Sigmoid colon (tissue), 7 donors: ENCODE measurements around the gene ISL1. TPM values are rescaled to one million over a fixed set of nuclear protein-coding genes. Genes with fewer than 3 reads are reported as not detected.
A peak's percentile ranks its signal among the peaks of the same experiment; 100 is the strongest.

Source experiments
- DNase-seq: peaks from one replicate; pipeline ENCODE4 v3.0.0-alpha.2; 2019
- H3K27ac ChIP-seq, 4 donors: fragments of 200-600 bp; sonication (generic); one replicate each; pipeline ENCODE4 v1.5.1; 2016 to 2019; ENCODE audit warnings: mild to moderate bottlenecking in 1 of 4
- H3K27me3 ChIP-seq, 3 donors: fragments of 200-600 bp; sonication (generic); one replicate each; pipeline ENCODE4 v1.5.1; 2019; ENCODE audit warnings: mild to moderate bottlenecking in 1 of 3
- H3K36me3 ChIP-seq, 4 donors: fragments of 200-600 bp; sonication (generic); one replicate each; pipeline ENCODE4 v1.5.1; 2016 to 2019
- H3K4me1 ChIP-seq, 4 donors: fragments of 200-600 bp; sonication (generic); one replicate each; pipeline ENCODE4 v1.5.1; 2017 to 2019
- H3K4me3 ChIP-seq, 4 donors: fragments of 200-600 bp; sonication (generic); one replicate each; pipeline ENCODE4 v1.5.1; 2017 to 2019; ENCODE audit warnings: mild to moderate bottlenecking in 2 of 4, moderate library complexity in 1 of 4
- H3K9me3 ChIP-seq, 4 donors: fragments of 200-600 bp in 3 of 4; sonication (generic) in 3 of 4; one replicate each; pipeline versions ENCODE4 v1.5.1 to v1.6.1; 2013 to 2019
- CTCF ChIP-seq, 4 experiments: fragments of 450-650 bp in 3 of 4; fragments of 200-600 bp in 1 of 4; IDR thresholded peaks; one replicate each; pipeline ENCODE4 v1.5.1; 2016 to 2019; ENCODE audit warnings: antibody characterized with exemption in 4 of 4, mild to moderate bottlenecking in 3 of 4, moderate library complexity in 2 of 4
- EP300 ChIP-seq, 4 donors: sonication (generic); formaldehyde crosslinking; IDR thresholded peaks; one replicate each; pipeline ENCODE4 v1.6.1; 2017; ENCODE audit warnings: antibody characterized with exemption in 4 of 4
- POLR2A ChIP-seq, 2 donors: fragments of 450-650 bp; IDR thresholded peaks; one replicate each; pipeline ENCODE4 v1.6.1; 2016; ENCODE audit warnings: antibody characterized with exemption in 2 of 2, mild to moderate bottlenecking in 2 of 2, moderate library complexity in 2 of 2
- POLR2AphosphoS5 ChIP-seq, 4 donors: sonication (generic); formaldehyde crosslinking; IDR thresholded peaks; one replicate each; pipeline ENCODE4 v1.6.1; 2017; ENCODE audit warnings: antibody characterized with exemption in 4 of 4
- WGBS, 2 donors: extraction: QIAGEN DNeasy Blood & Tissue Kit; methylation state at CpG; one replicate each; pipeline ENCODE4 v1.1.7; 2013; 5-methylcytosine and 5-hydroxymethylcytosine counted together
- intact Hi-C: fragments of 100-400 bp; cut with DNase I; formaldehyde crosslinking; loops from one replicate; pipeline ENCODE4 v1.15.1; 2023
- polyA plus RNA-seq, 3 donors: library from polyadenylated mRNA; stranded (reverse); fragments of 200-250 nt; gene quantifications; one replicate each; pipeline ENCODE4 v1.2.3, GENCODE V29; 2013
- total RNA-seq, 4 donors: library from RNA; depleted of rRNA; stranded (reverse); fragments of >200 nt; gene quantifications; one replicate each; pipeline ENCODE4 v1.1.0, GENCODE V29; 2016
- donor health status: healthy with polysubstance abuse.
- donor health status: Bipolar disorder and iron deficiency.
- donor health status: healthy.

The ISL1 gene
- total and polyA plus RNA-seq, 7 donors = 0.46 to 1.2 (median 1.1) TPM

- peaks cover 0 to 95% (median 14%) of the 10 kb centered on the region in 3 donors for H3K27me3 ChIP-seq
- DNase-seq = no peak
- no peaks in the 10 kb centered on the region for H3K9me3 ChIP-seq
- peaks cover 0 to 33% (median 16%) of the 10 kb centered on the region in 4 donors for H3K4me1 ChIP-seq
- H3K27ac ChIP-seq = peak overlapping the region in 2 of 4 donors; percentile 83 to 86
- no peaks in the 10 kb centered on the region for H3K36me3 ChIP-seq
- TF ChIP-seq EP300 (IDR thresholded peaks at IDR 0.05) (no peak), CTCF (IDR thresholded peaks at IDR 0.05) (no peak), POLR2A (IDR thresholded peaks at IDR 0.05) (no peak), POLR2AphosphoS5 (IDR thresholded peaks at IDR 0.05) (no peak)
- WGBS, 2 donors = 36 to 47% methylated on average over 5 of the region's 5 CpGs
- peak overlapping the region in 2 of 4 donors; percentile 3 to 68 for H3K4me3 ChIP-seq
- intact Hi-C loops = loop anchor here (10.0 kb wide), 1 partner anchor 420 kb away; no protein-coding TSS in a partner anchor
These were observed 2.0 kb downstream of the ISL1 start for GRCh38 chr5:51385216-51385615.

- H3K27ac ChIP-seq = peak overlapping the region in 2 of 4 donors; percentile 83 to 86
- WGBS, 2 donors = 11 to 15% methylated on average over 38 of the region's 38 CpGs
- intact Hi-C loops = loop anchor here (10.0 kb wide), 1 partner anchor 422 kb away; no protein-coding TSS in a partner anchor
- peaks cover 0 to 92% (median 14%) of the 10 kb centered on the region in 3 donors for H3K27me3 ChIP-seq
- DNase-seq = peak; percentile 68
- no peaks in the 10 kb centered on the region for H3K36me3 ChIP-seq
- peaks cover 0 to 33% (median 17%) of the 10 kb centered on the region in 4 donors for H3K4me1 ChIP-seq
- H3K4me3 ChIP-seq = peak overlapping the region; percentile 27 to 42 (median 34)
- H3K9me3 ChIP-seq = no peaks in the 10 kb centered on the region
- peak in 1 of 4 donors; percentile 22 for TF ChIP-seq POLR2AphosphoS5 (IDR thresholded peaks at IDR 0.05)
- TF ChIP-seq POLR2A (IDR thresholded peaks at IDR 0.05) = no peak
These were observed 4.0 kb downstream of the ISL1 start for GRCh38 chr5:51386916-51387883.

GRCh38 chr5:51387884-51388275, 4.6 kb downstream of the ISL1 start:
- Histone ChIP-seq H3K27me3 (peaks cover 0 to 85% (median 14%) of the 10 kb centered on the region in 3 donors), H3K4me3 (peak overlapping the region in 3 of 4 donors; percentile 27 to 42 (median 36)), H3K4me1 (peaks cover 0 to 26% (median 15%) of the 10 kb centered on the region in 4 donors), H3K9me3 (no peaks in the 10 kb centered on the region), H3K27ac (peak overlapping the region in 2 of 4 donors; percentile 83 to 86), H3K36me3 (no peaks in the 10 kb centered on the region)
- no peak for DNase-seq
- WGBS, 2 donors = 12 to 31% methylated on average over 10 of the region's 10 CpGs
- TF ChIP-seq POLR2A (IDR thresholded peaks at IDR 0.05) (no peak), CTCF (IDR thresholded peaks at IDR 0.05) (no peak), EP300 (IDR thresholded peaks at IDR 0.05) (no peak), POLR2AphosphoS5 (IDR thresholded peaks at IDR 0.05) (no peak)
- intact Hi-C loops = loop anchor here (10.0 kb wide), 1 partner anchor 423 kb away; no protein-coding TSS in a partner anchor

DNA sequence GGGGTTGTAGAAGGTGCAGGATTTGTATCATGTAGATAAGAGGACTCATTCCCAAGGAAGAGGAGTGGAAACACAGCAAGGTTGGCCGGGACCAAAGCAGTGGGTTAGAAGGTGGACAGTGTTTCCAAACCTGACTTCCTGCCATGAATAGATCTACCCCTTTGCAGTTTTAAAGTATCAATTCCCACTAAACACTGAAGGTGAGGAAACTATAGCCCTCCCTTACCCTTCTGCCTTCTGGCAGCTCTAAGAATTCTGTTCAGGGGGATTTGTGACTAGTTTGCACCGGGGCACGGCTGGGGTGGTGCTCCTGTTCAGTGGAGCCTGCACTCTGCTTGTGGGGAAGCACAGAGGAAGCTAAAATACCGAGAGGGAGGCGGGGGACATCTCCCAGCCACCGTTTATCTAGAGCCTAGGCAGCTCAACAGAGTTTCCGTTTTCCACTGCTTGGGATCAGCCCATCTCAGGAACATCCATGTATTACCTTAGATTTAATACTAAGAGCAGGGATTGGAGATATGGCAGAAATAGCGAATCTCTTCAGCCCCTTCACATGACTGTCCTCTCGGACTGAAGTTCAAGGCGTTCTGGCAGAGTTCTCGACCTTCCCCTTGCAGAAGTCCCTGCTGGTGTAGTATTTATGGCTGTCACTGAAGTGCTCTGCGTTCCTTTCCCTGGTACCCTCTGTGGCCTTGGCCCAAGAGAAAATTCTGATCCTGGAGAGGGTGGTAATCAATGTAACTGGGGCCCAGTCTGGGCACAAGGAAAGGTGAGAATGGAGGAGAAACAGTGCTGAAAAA, 5.4 kb downstream of the ISL1 start:
- intact Hi-C loops = loop anchor here (10.0 kb wide), 1 partner anchor 424 kb away; no protein-coding TSS in a partner anchor
- H3K27ac ChIP-seq = peak overlapping the region in 2 of 4 donors; percentile 83 to 86
- no peaks in the 10 kb centered on the region for H3K36me3 ChIP-seq
- H3K4me1 ChIP-seq = peaks cover 0 to 21% (median 14%) of the 10 kb centered on the region in 4 donors
- no peaks in the 10 kb centered on the region for H3K9me3 ChIP-seq
- H3K27me3 ChIP-seq = peaks cover 0 to 80% (median 8%) of the 10 kb centered on the region in 3 donors
- no peak for DNase-seq
- TF ChIP-seq POLR2AphosphoS5 (IDR thresholded peaks at IDR 0.05) (no peak), CTCF (IDR thresholded peaks at IDR 0.05) (no peak), EP300 (IDR thresholded peaks at IDR 0.05) (no peak), POLR2A (IDR thresholded peaks at IDR 0.05) (no peak)
- H3K4me3 ChIP-seq = peak overlapping the region in 3 of 4 donors; percentile 35 to 44 (median 39)
- WGBS, 2 donors = 17 to 23% methylated on average over 12 of the region's 12 CpGs
